Gastrocnemius medialis (tissue), 4 donors: ENCODE data around the gene RBL1. TPM values are rescaled to one million over a fixed set of nuclear protein-coding genes. Genes with fewer than 3 reads are reported as not detected.

Source experiments
- ATAC-seq, 2 donors: fragments of 150-250 bp; one replicate each; pipeline ENCODE4 v1.9.1; 2016
- DNase-seq, 2 donors: peaks; one replicate each; pipeline ENCODE4 v3.0.0-alpha.2; 2019
- H3K27ac ChIP-seq, 4 donors: fragments of 200-600 bp; sonication (generic); 1 replicate in 1 of 4; 2 replicates in 3 of 4; pipeline ENCODE4 v1.5.1; 2016 to 2018; ENCODE audit warnings: mild to moderate bottlenecking in 2 of 4, moderate library complexity in 1 of 4
- H3K27me3 ChIP-seq, 3 donors: fragments of 200-600 bp; sonication (generic) in 2 of 3; 1 replicate in 1 of 3; 2 replicates in 2 of 3; pipeline versions ENCODE4 v1.5.1 to v1.6.0; 2016 to 2019; ENCODE audit warnings: mild to moderate bottlenecking in 1 of 3, moderate library complexity in 1 of 3
- H3K36me3 ChIP-seq, 2 donors: fragments of 200-600 bp; sonication (generic) in 1 of 2; one replicate each; pipeline ENCODE4 v1.5.1; 2017 to 2018
- H3K4me1 ChIP-seq, 2 donors: fragments of 200-600 bp; sonication (generic) in 1 of 2; one replicate each; pipeline ENCODE4 v1.5.1; 2016 to 2017; ENCODE audit warnings: mild to moderate bottlenecking in 2 of 2
- H3K4me3 ChIP-seq, 4 donors: fragments of 200-600 bp; sonication (generic) in 3 of 4; 1 replicate in 1 of 4; 2 replicates in 3 of 4; pipeline ENCODE4 v1.5.1; 2016 to 2019; ENCODE audit warnings: mild to moderate bottlenecking in 2 of 4
- H3K9me3 ChIP-seq, 3 donors: fragments of 200-600 bp; sonication (generic) in 2 of 3; 1 replicate in 1 of 3; 2 replicates in 2 of 3; pipeline ENCODE4 v1.5.1; 2016 to 2019
- CTCF ChIP-seq, 5 experiments: fragments of 450-650 bp in 3 of 5; fragments of 200-600 bp in 2 of 5; sonication (generic) in 2 of 5; IDR thresholded peaks in 4 of 5; conservative IDR thresholded peaks in 1 of 5; 1 replicate in 4 of 5; 2 replicates in 1 of 5; pipeline ENCODE4 v1.5.1; 2016 to 2019; ENCODE audit warnings: antibody characterized with exemption in 5 of 5, mild to moderate bottlenecking in 3 of 5, moderate library complexity in 3 of 5
- POLR2A ChIP-seq, 2 donors: fragments of 450-650 bp; IDR thresholded peaks; one replicate each; pipeline ENCODE4 v1.6.1; 2017; ENCODE audit warnings: antibody characterized with exemption in 2 of 2, mild to moderate bottlenecking in 2 of 2, moderate library complexity in 2 of 2
- in situ Hi-C, 4 donors: fragments of 200-750 bp; cut with MboI; loops; one replicate each; pipeline versions ENCODE4 v1.15.0 to v1.8.0; 2017; ENCODE audit warnings: low sequenced_read_pairs in 4 of 4
- intact Hi-C: fragments of 100-400 bp; cut with DNase I; formaldehyde crosslinking; loops from one replicate; pipeline ENCODE4 v1.15.1; 2023; ENCODE audit warnings: low total_unique reads
- total RNA-seq, 4 donors: library from RNA; depleted of rRNA; stranded (reverse); fragments of >200 nt; gene quantifications; one replicate each; pipeline versions ENCODE4 v1.1.0 to v1.2.3, GENCODE V29; 2016

RBL1 gene
- total RNA-seq, 4 donors from 2014 or later = 2.9 to 13.0 (median 6.1) TPM

- Histone ChIP-seq H3K36me3 (no peaks in the 10 kb centered on the region), H3K9me3 (no peaks in the 10 kb centered on the region), H3K4me1 (no peaks in the 10 kb centered on the region), H3K27me3 (no peaks in the 10 kb centered on the region), H3K27ac (no peak overlapping the region), H3K4me3 (no peak overlapping the region)
- ATAC-seq (no peak), DNase-seq (no peak)
- TF ChIP-seq CTCF (IDR thresholded peaks at IDR 0.05 in 4 of 5, conservative IDR thresholded peaks at IDR 0.05 in 1 of 5) (no peak), POLR2A (IDR thresholded peaks at IDR 0.05) (no peak)
- intact Hi-C loops = no loop called here
- in situ Hi-C loops = no loop called here
Measured at GRCh38 chr20:37120497-37120896, 24.7 kb upstream of the RBL1 start.

GRCh38 chr20:37119356-37120036, 23.7 kb upstream of the RBL1 start:
- TF ChIP-seq POLR2A (IDR thresholded peaks at IDR 0.05) (no peak), CTCF (IDR thresholded peaks at IDR 0.05 in 4 of 5, conservative IDR thresholded peaks at IDR 0.05 in 1 of 5) (no peak)
- H3K36me3 ChIP-seq = no peaks in the 10 kb centered on the region
- DNase-seq = no peak
- no peak for ATAC-seq
- intact Hi-C loops (no loop called here), in situ Hi-C loops (no loop called here)
- H3K4me1 ChIP-seq = no peaks in the 10 kb centered on the region
- no peaks in the 10 kb centered on the region for H3K9me3 ChIP-seq
- H3K27ac ChIP-seq = no peak overlapping the region
- no peaks in the 10 kb centered on the region for H3K27me3 ChIP-seq
- no peak overlapping the region for H3K4me3 ChIP-seq

- DNase-seq (no peak), ATAC-seq (no peak)
- Histone ChIP-seq H3K4me1 (no peaks in the 10 kb centered on the region), H3K36me3 (no peaks in the 10 kb centered on the region), H3K27me3 (no peaks in the 10 kb centered on the region), H3K4me3 (no peak overlapping the region), H3K27ac (no peak overlapping the region), H3K9me3 (no peaks in the 10 kb centered on the region)
- intact Hi-C loops = no loop called here
- in situ Hi-C loops = no loop called here
- TF ChIP-seq CTCF (IDR thresholded peaks at IDR 0.05 in 4 of 5, conservative IDR thresholded peaks at IDR 0.05 in 1 of 5) = no peak
- no peak for TF ChIP-seq POLR2A (IDR thresholded peaks at IDR 0.05)
Measured at GRCh38 chr20:37114012-37114411, 18.2 kb upstream of the RBL1 start.

GRCh38 chr20:37111926-37112455, 16.2 kb upstream of the RBL1 start:
- Histone ChIP-seq H3K9me3 (no peaks in the 10 kb centered on the region), H3K4me1 (no peaks in the 10 kb centered on the region), H3K27ac (no peak overlapping the region), H3K36me3 (no peaks in the 10 kb centered on the region), H3K27me3 (no peaks in the 10 kb centered on the region), H3K4me3 (no peak overlapping the region)
- no peak for ATAC-seq
- no peak for TF ChIP-seq POLR2A (IDR thresholded peaks at IDR 0.05)
- no peak for TF ChIP-seq CTCF (IDR thresholded peaks at IDR 0.05 in 4 of 5, conservative IDR thresholded peaks at IDR 0.05 in 1 of 5)
- no peak for DNase-seq
- intact Hi-C loops (no loop called here), in situ Hi-C loops (no loop called here)

- TF ChIP-seq CTCF (IDR thresholded peaks at IDR 0.05 in 4 of 5, conservative IDR thresholded peaks at IDR 0.05 in 1 of 5) (no peak), POLR2A (IDR thresholded peaks at IDR 0.05) (no peak)
- no peaks in the 10 kb centered on the region for H3K36me3 ChIP-seq
- H3K9me3 ChIP-seq = no peaks in the 10 kb centered on the region
- no peak overlapping the region for H3K4me3 ChIP-seq
- H3K27me3 ChIP-seq = no peaks in the 10 kb centered on the region
- no peak for DNase-seq
- no peaks in the 10 kb centered on the region for H3K4me1 ChIP-seq
- intact Hi-C loops (no loop called here), in situ Hi-C loops (no loop called here)
- ATAC-seq = no peak
- no peak overlapping the region for H3K27ac ChIP-seq
Measured at GRCh38 chr20:37108676-37109075, 12.9 kb upstream of the RBL1 start.
